T follicular helper cell (primary cell): ENCODE results near the gene KISS1R.
"Not testable (repeated sequence)": the region's sequence is repeated elsewhere in the genome, so short reads cannot be mapped to it uniquely, and the experiment has no call there.

Source experiments
- DNase-seq: peaks from one replicate; pipeline ENCODE4 v3.0.0-alpha.2; 2020; ENCODE audit warnings: low read depth

Gene KISS1R

GRCh38 chr19:953445-954271 lies 36.5 kb downstream of the KISS1R start:
- DNase-seq, result no peak

GRCh38 chr19:954272-954671 lies 37.1 kb downstream of the KISS1R start:
- DNase-seq, result no peak

GRCh38 chr19:954672-955494 lies 37.8 kb downstream of the KISS1R start:
- DNase-seq, result no peak

- no peak for DNase-seq
These were observed 39.0 kb downstream of the KISS1R start for GRCh38 chr19:955803-956765.

- no peak for DNase-seq
These were observed 39.8 kb downstream of the KISS1R start for GRCh38 chr19:956766-957440.

GRCh38 chr19:957578-957977 lies 40.4 kb downstream of the KISS1R start:
- DNase-seq, result not testable (repeated sequence)

GRCh38 chr19:958967-959855 lies 42.1 kb downstream of the KISS1R start:
- DNase-seq, result no peak

GRCh38 chr19:960020-960419 lies 42.9 kb downstream of the KISS1R start:
- DNase-seq, result no peak

- no peak for DNase-seq
These were observed 43.4 kb downstream of the KISS1R start for GRCh38 chr19:960601-960938.

GRCh38 chr19:961866-962620 lies 44.9 kb downstream of the KISS1R start:
- DNase-seq, result no peak

GRCh38 chr19:962683-963400 lies 45.7 kb downstream of the KISS1R start:
- no peak for DNase-seq

GRCh38 chr19:963486-963951 lies 46.4 kb downstream of the KISS1R start:
- DNase-seq, result no peak

- DNase-seq, result no peak
These were observed 47.0 kb downstream of the KISS1R start for GRCh38 chr19:964116-964520.

GRCh38 chr19:964761-965694 lies 47.9 kb downstream of the KISS1R start:
- no peak for DNase-seq

GRCh38 chr19:966485-967088 lies 49.5 kb downstream of the KISS1R start:
- no peak for DNase-seq
